Endothelial cell of umbilical vein (primary cell): ENCODE results near the gene SKA3.

Experiments
- CTCF ChIP-seq, 2 donors: IDR thresholded peaks; 1 replicate in 1 of 2; 2 replicates in 1 of 2; pipeline ENCODE4 v1.5.1; 2011; ENCODE audit warnings: low read length in 2 of 2, mild to moderate bottlenecking in 2 of 2, moderate library complexity in 2 of 2, control low read depth in 1 of 2, inconsistent platforms in 1 of 2, low read depth in 1 of 2; ENCODE audit not compliant: insufficient read depth in 1 of 2; ENCODE audit errors: extremely low read depth in 1 of 2
- EZH2 ChIP-seq: IDR thresholded peaks from 2 replicates; pipeline ENCODE4 v1.6.1; 2012; ENCODE audit warnings: borderline replicate concordance, low read depth, mild to moderate bottlenecking, moderate library complexity, low read length, inconsistent platforms; ENCODE audit not compliant: severe bottlenecking
- GATA2 ChIP-seq: IDR thresholded peaks from 2 replicates; pipeline ENCODE4 v1.7.0; 2011; ENCODE audit warnings: low read depth, mild to moderate bottlenecking, moderate library complexity, mixed read lengths, low read length; ENCODE audit not compliant: insufficient read length, insufficient read depth
- POLR2A ChIP-seq: IDR thresholded peaks from 2 replicates; pipeline ENCODE4 v1.6.1; 2012; ENCODE audit warnings: low read depth, mild to moderate bottlenecking, control low read depth, low read length
- POLR2AphosphoS5 ChIP-seq: IDR thresholded peaks from 2 replicates; pipeline ENCODE4 v1.6.1; 2012; ENCODE audit warnings: low read depth, mild to moderate bottlenecking, control low read depth, low read length, moderate library complexity; ENCODE audit not compliant: insufficient read depth
- TF ChIP-seq, protein P1 (sequence below): IDR thresholded peaks from 2 replicates; pipeline ENCODE4 v1.6.1; 2011; ENCODE audit not compliant: insufficient read depth, insufficient read length

DNA sequence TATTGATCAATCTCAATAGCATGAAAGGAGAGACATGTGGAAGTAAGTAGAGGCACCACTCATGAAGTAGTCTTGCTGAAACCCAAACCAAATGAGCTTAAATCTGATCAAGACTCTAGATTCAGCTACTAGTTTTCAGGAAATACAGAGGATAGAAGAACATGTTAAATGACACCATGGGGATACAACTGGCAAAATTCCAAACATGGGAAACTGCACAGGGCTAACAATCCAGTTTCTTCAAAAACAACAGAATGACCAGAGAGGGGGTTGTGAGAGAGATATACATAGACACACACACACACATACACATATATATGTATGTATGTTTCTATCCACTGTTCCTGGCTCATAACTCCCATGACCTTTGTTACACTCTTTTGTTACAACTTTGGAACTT is 44.9 kb upstream of the SKA3 start:
- TF ChIP-seq, protein P1, sequence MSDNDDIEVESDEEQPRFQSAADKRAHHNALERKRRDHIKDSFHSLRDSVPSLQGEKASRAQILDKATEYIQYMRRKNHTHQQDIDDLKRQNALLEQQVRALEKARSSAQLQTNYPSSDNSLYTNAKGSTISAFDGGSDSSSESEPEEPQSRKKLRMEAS, result no peak
- no peak for TF ChIP-seq CTCF (IDR thresholded peaks at IDR 0.05; ENCODE audit: extremely low read depth in 1 of 2, insufficient read depth in 1 of 2, low read depth in 1 of 2, low read length in 2 of 2)
- TF ChIP-seq POLR2A, result no peak
- TF ChIP-seq EZH2, result no peak
- TF ChIP-seq POLR2AphosphoS5, result no peak
- TF ChIP-seq GATA2, result no peak
